Ishikawa (cell line): ENCODE data around the gene ENG.

Experiments
- CEBPB ChIP-seq: IDR thresholded peaks from 2 replicates; pipeline ENCODE4 v1.6.1; 2012
- CREB1 ChIP-seq: IDR thresholded peaks from 2 replicates; pipeline ENCODE4 v1.6.1; 2012; ENCODE audit warnings: low read depth
- EGR1 ChIP-seq: IDR thresholded peaks from 2 replicates; pipeline ENCODE4 v1.6.1; 2012
- EP300 ChIP-seq: IDR thresholded peaks from 2 replicates; pipeline ENCODE4 v1.6.1; 2012; ENCODE audit warnings: borderline replicate concordance
- FOXM1 ChIP-seq: IDR thresholded peaks from 2 replicates; pipeline ENCODE4 v1.6.1; 2012; ENCODE audit warnings: low read depth, borderline replicate concordance
- NFIC ChIP-seq: IDR thresholded peaks from 2 replicates; pipeline ENCODE4 v1.6.1; 2012
- RAD21 ChIP-seq: IDR thresholded peaks from 2 replicates; pipeline ENCODE4 v1.6.1; 2012; ENCODE audit warnings: low read depth
- TAF1 ChIP-seq: IDR thresholded peaks from 2 replicates; pipeline ENCODE4 v1.6.1; 2012; ENCODE audit warnings: low read depth, mild to moderate bottlenecking
- TCF12 ChIP-seq: IDR thresholded peaks from 2 replicates; pipeline ENCODE4 v1.6.1; 2012; ENCODE audit warnings: low read depth
- TEAD4 ChIP-seq: IDR thresholded peaks from 2 replicates; pipeline ENCODE4 v1.6.1; 2012
- YY1 ChIP-seq: IDR thresholded peaks from 2 replicates; pipeline ENCODE4 v1.6.1; 2012; ENCODE audit warnings: low read depth
- ZBTB7A ChIP-seq: IDR thresholded peaks from 2 replicates; pipeline ENCODE4 v1.6.1; 2012; ENCODE audit warnings: low read depth
- TF ChIP-seq, protein P1 (sequence below): IDR thresholded peaks from 2 replicates; pipeline ENCODE4 v1.6.1; 2012
- TF ChIP-seq, protein P2 (sequence below): IDR thresholded peaks from 2 replicates; pipeline ENCODE4 v1.6.1; 2012
- TF ChIP-seq, protein P3 (sequence below): IDR thresholded peaks from 2 replicates; pipeline ENCODE4 v1.6.1; 2012; ENCODE audit warnings: low read depth, mild to moderate bottlenecking

Gene ENG

DNA sequence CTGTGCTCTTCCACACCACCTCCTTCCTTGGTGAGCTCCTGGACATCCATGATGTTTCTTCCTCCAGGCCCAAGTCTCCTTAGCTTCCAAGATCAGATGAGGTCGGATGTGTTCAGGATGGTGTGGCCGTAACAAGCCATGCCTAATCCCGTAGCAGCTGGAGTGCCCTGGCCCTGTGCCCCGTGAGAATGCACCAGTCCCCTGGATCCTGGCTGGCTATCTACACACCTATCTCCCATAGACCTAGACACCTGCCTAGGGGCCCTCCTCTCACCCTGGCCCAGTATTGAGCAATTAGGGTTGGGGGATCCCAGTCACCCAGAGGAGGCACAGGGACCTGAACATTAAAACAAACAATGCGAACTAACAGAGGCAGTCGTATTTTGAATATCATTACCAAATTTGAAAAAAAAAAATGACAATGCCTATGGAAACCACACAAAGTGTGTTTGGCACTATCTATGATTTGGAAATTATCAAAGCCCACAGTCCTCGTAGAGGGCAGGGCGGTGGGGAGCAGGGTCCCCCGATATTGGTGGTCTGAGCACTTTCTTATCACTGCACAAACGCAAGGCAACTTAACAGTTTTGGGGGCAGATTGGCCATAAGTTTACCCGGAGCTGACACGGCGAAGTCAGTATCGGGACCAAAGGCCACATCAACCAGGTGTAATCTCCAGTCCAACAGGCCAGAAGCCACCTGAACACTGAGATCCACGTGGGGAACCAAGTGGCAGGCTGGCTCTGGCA is 13.2 kb downstream of the ENG start:
- no peak for TF ChIP-seq CREB1
- no peak for TF ChIP-seq TCF12
- no peak for TF ChIP-seq EP300
- TF ChIP-seq, protein P1, sequence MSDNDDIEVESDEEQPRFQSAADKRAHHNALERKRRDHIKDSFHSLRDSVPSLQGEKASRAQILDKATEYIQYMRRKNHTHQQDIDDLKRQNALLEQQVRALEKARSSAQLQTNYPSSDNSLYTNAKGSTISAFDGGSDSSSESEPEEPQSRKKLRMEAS = no peak
- TF ChIP-seq NFIC = no peak
- no peak for TF ChIP-seq EGR1
- TF ChIP-seq YY1 = no peak
- no peak for TF ChIP-seq RAD21
- TF ChIP-seq CEBPB = no peak
- TF ChIP-seq, protein P2, sequence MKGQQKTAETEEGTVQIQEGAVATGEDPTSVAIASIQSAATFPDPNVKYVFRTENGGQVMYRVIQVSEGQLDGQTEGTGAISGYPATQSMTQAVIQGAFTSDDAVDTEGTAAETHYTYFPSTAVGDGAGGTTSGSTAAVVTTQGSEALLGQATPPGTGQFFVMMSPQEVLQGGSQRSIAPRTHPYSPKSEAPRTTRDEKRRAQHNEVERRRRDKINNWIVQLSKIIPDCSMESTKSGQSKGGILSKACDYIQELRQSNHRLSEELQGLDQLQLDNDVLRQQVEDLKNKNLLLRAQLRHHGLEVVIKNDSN = no peak
- no peak for TF ChIP-seq FOXM1
- no peak for TF ChIP-seq TEAD4
- TF ChIP-seq, protein P3, sequence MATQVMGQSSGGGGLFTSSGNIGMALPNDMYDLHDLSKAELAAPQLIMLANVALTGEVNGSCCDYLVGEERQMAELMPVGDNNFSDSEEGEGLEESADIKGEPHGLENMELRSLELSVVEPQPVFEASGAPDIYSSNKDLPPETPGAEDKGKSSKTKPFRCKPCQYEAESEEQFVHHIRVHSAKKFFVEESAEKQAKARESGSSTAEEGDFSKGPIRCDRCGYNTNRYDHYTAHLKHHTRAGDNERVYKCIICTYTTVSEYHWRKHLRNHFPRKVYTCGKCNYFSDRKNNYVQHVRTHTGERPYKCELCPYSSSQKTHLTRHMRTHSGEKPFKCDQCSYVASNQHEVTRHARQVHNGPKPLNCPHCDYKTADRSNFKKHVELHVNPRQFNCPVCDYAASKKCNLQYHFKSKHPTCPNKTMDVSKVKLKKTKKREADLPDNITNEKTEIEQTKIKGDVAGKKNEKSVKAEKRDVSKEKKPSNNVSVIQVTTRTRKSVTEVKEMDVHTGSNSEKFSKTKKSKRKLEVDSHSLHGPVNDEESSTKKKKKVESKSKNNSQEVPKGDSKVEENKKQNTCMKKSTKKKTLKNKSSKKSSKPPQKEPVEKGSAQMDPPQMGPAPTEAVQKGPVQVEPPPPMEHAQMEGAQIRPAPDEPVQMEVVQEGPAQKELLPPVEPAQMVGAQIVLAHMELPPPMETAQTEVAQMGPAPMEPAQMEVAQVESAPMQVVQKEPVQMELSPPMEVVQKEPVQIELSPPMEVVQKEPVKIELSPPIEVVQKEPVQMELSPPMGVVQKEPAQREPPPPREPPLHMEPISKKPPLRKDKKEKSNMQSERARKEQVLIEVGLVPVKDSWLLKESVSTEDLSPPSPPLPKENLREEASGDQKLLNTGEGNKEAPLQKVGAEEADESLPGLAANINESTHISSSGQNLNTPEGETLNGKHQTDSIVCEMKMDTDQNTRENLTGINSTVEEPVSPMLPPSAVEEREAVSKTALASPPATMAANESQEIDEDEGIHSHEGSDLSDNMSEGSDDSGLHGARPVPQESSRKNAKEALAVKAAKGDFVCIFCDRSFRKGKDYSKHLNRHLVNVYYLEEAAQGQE = no peak
- no peak for TF ChIP-seq TAF1
- no peak for TF ChIP-seq ZBTB7A

DNA sequence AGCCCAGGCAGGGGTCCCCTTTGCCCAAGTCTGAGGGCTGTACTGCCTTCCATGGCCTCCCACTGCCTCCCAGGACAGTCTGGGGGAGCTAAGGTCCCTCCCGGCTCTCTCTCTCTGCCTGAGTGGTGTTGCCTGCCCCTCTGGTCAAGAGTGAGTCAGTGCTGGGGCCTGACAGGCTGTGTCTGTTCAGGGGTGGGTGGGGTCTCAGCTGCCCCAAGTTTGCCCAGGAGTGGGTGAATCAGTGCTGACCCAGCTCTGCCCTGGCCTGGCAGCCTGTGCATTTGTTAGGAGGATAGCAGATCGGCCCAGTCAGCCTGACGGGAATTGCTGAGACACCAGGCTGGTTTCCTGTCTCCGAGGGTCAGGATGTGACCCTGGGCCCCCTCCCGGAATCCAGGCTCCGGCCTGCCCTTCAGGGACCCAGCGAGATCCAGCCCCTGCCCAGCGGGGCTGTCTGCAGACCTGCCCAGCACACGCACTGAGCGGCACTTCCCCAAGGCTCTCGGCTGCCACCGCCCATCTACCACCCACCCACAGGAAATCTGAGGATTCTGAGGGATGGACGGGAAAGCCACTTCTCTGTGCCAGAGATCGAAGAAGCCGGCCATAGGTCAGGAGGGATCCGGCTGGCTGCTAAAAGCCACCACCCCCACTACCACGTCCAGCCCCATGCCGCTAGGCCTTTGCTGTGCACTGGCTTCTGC is 15.9 kb downstream of the ENG start:
- TF ChIP-seq ZBTB7A (no peak), FOXM1 (no peak), EP300 (no peak), YY1 (no peak), TAF1 (no peak), RAD21 (no peak), CREB1 (no peak), EGR1 (no peak), NFIC (no peak), CEBPB (no peak), TEAD4 (no peak), TCF12 (no peak)
- TF ChIP-seq, protein P1 = no peak
- TF ChIP-seq, protein P2 = no peak
- TF ChIP-seq, protein P3 = no peak

DNA sequence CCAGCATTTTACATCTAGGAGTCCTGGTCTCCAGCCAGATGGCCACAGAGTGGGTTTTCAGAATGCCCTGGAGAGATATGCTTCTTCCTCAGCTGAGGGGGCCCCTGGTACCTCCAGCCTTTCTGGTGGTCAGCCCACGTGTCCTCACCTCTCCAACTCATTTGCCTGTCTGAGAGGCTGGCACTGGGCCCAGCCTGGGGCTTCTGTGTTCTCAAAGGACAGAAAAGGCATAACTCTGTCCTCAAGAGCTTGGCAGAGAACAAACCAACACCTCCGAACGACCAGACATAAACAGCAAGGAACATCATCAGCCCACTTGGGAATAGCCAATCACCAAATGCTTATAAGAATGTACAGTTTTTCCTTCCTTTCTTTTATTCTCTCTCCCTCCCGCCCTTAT is 17.1 kb downstream of the ENG start:
- TF ChIP-seq FOXM1 (no peak), ZBTB7A (no peak), EGR1 (no peak), TAF1 (no peak), EP300 (no peak), YY1 (no peak), TEAD4 (no peak), RAD21 (no peak), CEBPB (no peak), NFIC (no peak), TCF12 (no peak), CREB1 (no peak)
- TF ChIP-seq, protein P2 = no peak
- TF ChIP-seq, protein P1 = no peak
- TF ChIP-seq, protein P3 = no peak
